HG03103 (cell line): Measurements from ENCODE around the gene TPD52L1.

Experiments
- ATAC-seq: cut with Tn5 transposase; IDR thresholded peaks from one replicate; pipeline ENCODE4 v1.9.1; 2021; ENCODE audit warnings: low read depth; ENCODE audit not compliant: unreplicated experiment

Gene TPD52L1

GRCh38 chr6:125205931-125206330, 52.4 kb downstream of the TPD52L1 start:
- no peak for ATAC-seq

- ATAC-seq, result no peak
Observed at GRCh38 chr6:125206389-125206788, 52.8 kb downstream of the TPD52L1 start.

- no peak for ATAC-seq
Observed at GRCh38 chr6:125207956-125208355, 54.4 kb downstream of the TPD52L1 start.

- no peak for ATAC-seq
Observed at GRCh38 chr6:125208625-125209249, 55.2 kb downstream of the TPD52L1 start.

GRCh38 chr6:125210667-125211066, 57.1 kb downstream of the TPD52L1 start:
- no peak for ATAC-seq

GRCh38 chr6:125211352-125211751, 57.8 kb downstream of the TPD52L1 start:
- no peak for ATAC-seq

- no peak for ATAC-seq
Observed at GRCh38 chr6:125212377-125212776, 58.8 kb downstream of the TPD52L1 start.

- no peak for ATAC-seq
Observed at GRCh38 chr6:125213939-125214338, 60.4 kb downstream of the TPD52L1 start.

- no peak for ATAC-seq
Observed at GRCh38 chr6:125215252-125215819, 61.8 kb downstream of the TPD52L1 start.

GRCh38 chr6:125216015-125216414, 62.4 kb downstream of the TPD52L1 start:
- no peak for ATAC-seq

- ATAC-seq, result no peak
Observed at GRCh38 chr6:125217369-125217768, 63.8 kb downstream of the TPD52L1 start.

- ATAC-seq, result no peak
Observed at GRCh38 chr6:125217992-125218391, 64.4 kb downstream of the TPD52L1 start.

GRCh38 chr6:125219361-125219895, 65.9 kb downstream of the TPD52L1 start:
- no peak for ATAC-seq

- ATAC-seq, result no peak
Observed at GRCh38 chr6:125220712-125221111, 67.1 kb downstream of the TPD52L1 start.

GRCh38 chr6:125222531-125223455, 69.2 kb downstream of the TPD52L1 start:
- no peak for ATAC-seq

- no peak for ATAC-seq
Observed at GRCh38 chr6:125224231-125224861, 70.8 kb downstream of the TPD52L1 start.

- ATAC-seq, result no peak
Observed at GRCh38 chr6:125227244-125227643, 73.7 kb downstream of the TPD52L1 start.

- no peak for ATAC-seq
Observed at GRCh38 chr6:125228981-125229479, 75.5 kb downstream of the TPD52L1 start.

GRCh38 chr6:125230674-125231073, 77.1 kb downstream of the TPD52L1 start:
- no peak for ATAC-seq

- ATAC-seq, result no peak
Observed at GRCh38 chr6:125231133-125231532, 77.6 kb downstream of the TPD52L1 start.
